Fibroblast of villous mesenchyme (primary cell): ENCODE results near the gene KLF5. TPM values are rescaled to one million over a fixed set of nuclear protein-coding genes. Genes with fewer than 3 reads are reported as not detected.

Source experiments
- DNase-seq: peaks from one replicate; pipeline ENCODE4 v3.0.0-alpha.2; 2010; ENCODE audit warnings: low read depth
- H3K4me3 ChIP-seq: 2 replicates; pipeline ENCODE4 v1.5.1; 2011; ENCODE audit warnings: low read depth, mild to moderate bottlenecking, low read length
- small RNA-seq: library from RNA; depleted of rRNA; stranded (forward); fragments of <200 nt; gene quantifications from one replicate; pipeline ENCODE3, GENCODE V24; 2012
- total RNA-seq: library from RNA; depleted of rRNA; stranded (reverse); fragments of >200 nt; gene quantifications from 2 replicates; pipeline ENCODE4 v1.2.3, GENCODE V29; 2012
- TF ChIP-seq, protein P1 (sequence below): IDR thresholded peaks from 2 replicates; pipeline ENCODE4 v1.5.1; 2012; ENCODE audit warnings: low read depth, mild to moderate bottlenecking, low read length; ENCODE audit not compliant: insufficient read depth

The KLF5 gene
- total RNA-seq, 1 donor: 15.1 TPM

DNA sequence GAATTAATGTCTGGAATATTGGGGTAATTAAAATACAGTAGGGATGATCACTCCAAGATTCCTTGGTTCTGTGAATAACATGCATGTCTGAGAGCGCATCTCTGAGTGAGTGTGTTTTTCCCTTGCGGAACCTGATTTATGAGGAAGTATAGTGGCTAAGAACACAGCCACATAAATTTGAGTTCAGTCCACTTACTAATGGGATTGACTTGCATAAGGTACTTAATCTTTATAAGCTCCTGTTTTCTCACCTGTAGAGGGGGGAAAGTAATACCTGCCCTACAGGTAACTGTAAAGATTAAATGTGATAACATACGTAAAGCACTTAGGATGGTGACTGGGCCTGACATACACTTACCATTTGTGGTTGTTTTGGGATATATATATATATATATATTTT is 60.8 kb downstream of the KLF5 start:
- TF ChIP-seq, protein P1, sequence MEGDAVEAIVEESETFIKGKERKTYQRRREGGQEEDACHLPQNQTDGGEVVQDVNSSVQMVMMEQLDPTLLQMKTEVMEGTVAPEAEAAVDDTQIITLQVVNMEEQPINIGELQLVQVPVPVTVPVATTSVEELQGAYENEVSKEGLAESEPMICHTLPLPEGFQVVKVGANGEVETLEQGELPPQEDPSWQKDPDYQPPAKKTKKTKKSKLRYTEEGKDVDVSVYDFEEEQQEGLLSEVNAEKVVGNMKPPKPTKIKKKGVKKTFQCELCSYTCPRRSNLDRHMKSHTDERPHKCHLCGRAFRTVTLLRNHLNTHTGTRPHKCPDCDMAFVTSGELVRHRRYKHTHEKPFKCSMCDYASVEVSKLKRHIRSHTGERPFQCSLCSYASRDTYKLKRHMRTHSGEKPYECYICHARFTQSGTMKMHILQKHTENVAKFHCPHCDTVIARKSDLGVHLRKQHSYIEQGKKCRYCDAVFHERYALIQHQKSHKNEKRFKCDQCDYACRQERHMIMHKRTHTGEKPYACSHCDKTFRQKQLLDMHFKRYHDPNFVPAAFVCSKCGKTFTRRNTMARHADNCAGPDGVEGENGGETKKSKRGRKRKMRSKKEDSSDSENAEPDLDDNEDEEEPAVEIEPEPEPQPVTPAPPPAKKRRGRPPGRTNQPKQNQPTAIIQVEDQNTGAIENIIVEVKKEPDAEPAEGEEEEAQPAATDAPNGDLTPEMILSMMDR: no peak
- H3K4me3 ChIP-seq: no peak overlapping the region
- no peak for DNase-seq

Small RNAs within 50 kb of the gene (small RNA-seq; reads per million reads assigned to genes)
- gene RNU6-66P: not detected
